Karpas-422 (cell line): ENCODE measurements around the gene LRRC26. TPM values are rescaled to one million over a fixed set of nuclear protein-coding genes. Genes with fewer than 3 reads are reported as not detected.
A peak's percentile ranks its signal among the peaks of the same experiment; 100 is the strongest.

Experiments
- DNase-seq: peaks from one replicate; pipeline ENCODE4 v3.0.0-alpha.2; 2015
- H2AFZ ChIP-seq: fragments of 200-600 bp; sonication (generic); 2 replicates; pipeline ENCODE4 v1.6.1; 2014; ENCODE audit warnings: antibody characterized with exemption, low read length, mixed read lengths
- H3K27ac ChIP-seq: fragments of 200-600 bp; sonication (generic); 2 replicates; pipeline ENCODE4 v1.5.1; 2014; ENCODE audit warnings: mild to moderate bottlenecking, low read length, moderate library complexity
- H3K27me3 ChIP-seq: fragments of 200-600 bp; sonication (generic); 2 replicates; pipeline ENCODE4 v1.6.1; 2014; ENCODE audit warnings: low read length, mixed read lengths
- H3K36me3 ChIP-seq: fragments of 200-600 bp; sonication (generic); 2 replicates; pipeline ENCODE4 v1.6.1; 2014; ENCODE audit warnings: low read length, mixed read lengths; ENCODE audit not compliant: insufficient read depth
- H3K4me1 ChIP-seq: fragments of 200-600 bp; sonication (generic); 2 replicates; pipeline ENCODE4 v1.6.1; 2014; ENCODE audit warnings: mild to moderate bottlenecking, low read length, mixed read lengths
- H3K4me2 ChIP-seq: fragments of 200-600 bp; sonication (generic); 2 replicates; pipeline ENCODE4 v1.6.1; 2014; ENCODE audit warnings: low read length, low read depth, mild to moderate bottlenecking; ENCODE audit not compliant: poor library complexity, severe bottlenecking
- H3K4me3 ChIP-seq: fragments of 200-600 bp; sonication (generic); 2 replicates; pipeline ENCODE4 v1.5.1; 2014; ENCODE audit warnings: mild to moderate bottlenecking, antibody characterized with exemption, low read length, mixed read lengths
- H3K79me2 ChIP-seq: fragments of 200-600 bp; sonication (generic); 2 replicates; pipeline ENCODE4 v1.6.1; 2014; ENCODE audit warnings: mild to moderate bottlenecking, low read length, mixed read lengths
- H3K9ac ChIP-seq: fragments of 200-600 bp; sonication (generic); 2 replicates; pipeline ENCODE4 v1.6.0; 2014; ENCODE audit warnings: low read length
- H3K9me2 ChIP-seq: fragments of 200-600 bp; sonication (generic), shearing (Covaris generic); replicated peaks from 2 replicates; pipeline ENCODE4 v1.6.0; 2014; ENCODE audit warnings: mild to moderate bottlenecking, low read length, moderate library complexity; ENCODE audit not compliant: insufficient read depth
- H3K9me3 ChIP-seq: fragments of 300-700, 200-600 bp; sonication (generic); 2 replicates; pipeline ENCODE4 v1.6.1; 2014; ENCODE audit warnings: low read length, mixed read lengths
- H4K20me1 ChIP-seq: fragments of 200-600 bp; sonication (generic); 2 replicates; pipeline ENCODE4 v1.6.1; 2014; ENCODE audit warnings: mild to moderate bottlenecking, antibody characterized with exemption, low read length, low read depth; ENCODE audit not compliant: insufficient read depth
- total RNA-seq: library from RNA; depleted of rRNA; stranded (reverse); fragments of >200 nt; shearing (Covaris generic); gene quantifications from 2 replicates; pipeline ENCODE4 v1.2.3, GENCODE V29; 2014; ENCODE audit warnings: low replicate concordance; rRNA removed

The LRRC26 gene, protein sequence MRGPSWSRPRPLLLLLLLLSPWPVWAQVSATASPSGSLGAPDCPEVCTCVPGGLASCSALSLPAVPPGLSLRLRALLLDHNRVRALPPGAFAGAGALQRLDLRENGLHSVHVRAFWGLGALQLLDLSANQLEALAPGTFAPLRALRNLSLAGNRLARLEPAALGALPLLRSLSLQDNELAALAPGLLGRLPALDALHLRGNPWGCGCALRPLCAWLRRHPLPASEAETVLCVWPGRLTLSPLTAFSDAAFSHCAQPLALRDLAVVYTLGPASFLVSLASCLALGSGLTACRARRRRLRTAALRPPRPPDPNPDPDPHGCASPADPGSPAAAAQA
- not detected in 2 replicates for total RNA-seq

DNA sequence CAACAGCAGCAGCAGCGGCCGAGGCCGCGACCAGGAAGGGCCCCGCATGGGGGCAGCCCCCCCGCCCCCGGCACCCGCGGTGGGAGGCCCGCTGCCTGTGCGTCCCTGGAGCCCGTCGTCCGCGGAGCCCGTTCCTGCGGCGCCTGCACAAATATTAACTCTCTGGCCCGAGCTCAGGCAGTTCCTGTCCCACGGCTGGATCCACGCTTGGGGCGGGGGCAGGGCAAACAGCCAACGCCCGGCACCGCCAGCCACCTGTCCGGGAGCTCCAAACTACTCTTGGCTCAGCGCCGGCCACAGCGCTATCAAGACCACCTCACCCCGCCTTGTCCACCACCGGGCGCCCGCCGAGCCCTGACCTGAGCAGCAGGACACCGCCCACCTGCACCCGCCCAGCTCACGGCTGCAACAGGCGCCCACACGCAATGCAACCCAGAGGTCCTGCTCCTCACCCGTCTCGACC, at the start of gene LRRC26:
Gene LRRC26 (minus strand): TSS at position 156 of the 463 bp plus-strand sequence. CDS start 108 bp downstream, at position 48.
- H3K79me2 ChIP-seq = no peaks in the 10 kb centered on the region
- no peaks in the 10 kb centered on the region for H3K36me3 ChIP-seq
- H3K4me2 ChIP-seq = peak within 1 kb of the TSS; percentile 65
- no peak within 1 kb of the TSS for H3K27ac ChIP-seq
- no peaks in the 10 kb centered on the region for H3K9me3 ChIP-seq
- H2AFZ ChIP-seq = no peak within 1 kb of the TSS
- peaks cover 14% of the 10 kb centered on the region; the same call in 1 of the 2 replicates for H4K20me1 ChIP-seq
- H3K27me3 ChIP-seq = no peaks in the 10 kb centered on the region
- H3K4me1 ChIP-seq = peaks cover 35% of the 10 kb centered on the region
- no peaks in the 10 kb centered on the region for H3K9me2 ChIP-seq
- DNase-seq = no peak
- peak within 1 kb of the TSS; percentile 45; the same call in 1 of the 2 replicates for H3K4me3 ChIP-seq
- no peak within 1 kb of the TSS for H3K9ac ChIP-seq

DNA sequence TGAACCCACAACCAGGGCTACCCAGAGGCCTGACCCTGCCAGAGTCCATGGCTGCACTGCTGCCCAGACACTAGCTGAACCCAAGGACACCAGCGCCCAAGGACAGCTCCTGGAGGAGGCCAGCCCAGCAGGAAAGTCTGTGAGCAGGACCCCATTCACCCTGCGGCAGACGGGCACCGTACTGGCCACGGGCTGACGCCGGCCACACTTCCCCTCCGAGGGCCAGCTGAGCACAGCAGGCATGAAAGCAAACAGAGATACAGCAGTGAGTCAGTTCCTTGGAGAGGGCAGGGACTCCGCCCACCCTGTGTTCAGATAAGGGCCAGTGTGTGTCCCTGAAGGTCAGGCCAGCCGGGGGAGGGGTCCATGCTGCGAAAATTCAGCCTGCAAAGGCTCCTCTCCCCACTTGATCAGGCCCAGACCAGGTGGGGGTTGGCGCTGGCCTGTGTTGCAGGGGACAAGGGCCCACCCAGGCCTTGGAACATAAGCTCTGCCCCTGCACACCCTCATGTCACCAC, 49.0 kb upstream of the LRRC26 start:
- Histone ChIP-seq H3K36me3 (no peaks in the 10 kb centered on the region), H3K9me2 (no peaks in the 10 kb centered on the region), H3K4me1 (peaks cover 10% of the 10 kb centered on the region), H3K27ac (no peak overlapping the region), H3K9me3 (no peaks in the 10 kb centered on the region), H3K9ac (no peak overlapping the region), H4K20me1 (no peaks in the 10 kb centered on the region), H2AFZ (no peak overlapping the region), H3K79me2 (no peaks in the 10 kb centered on the region), H3K27me3 (no peaks in the 10 kb centered on the region), H3K4me3 (no peak overlapping the region), H3K4me2 (no peak overlapping the region)
- no peak for DNase-seq

DNA sequence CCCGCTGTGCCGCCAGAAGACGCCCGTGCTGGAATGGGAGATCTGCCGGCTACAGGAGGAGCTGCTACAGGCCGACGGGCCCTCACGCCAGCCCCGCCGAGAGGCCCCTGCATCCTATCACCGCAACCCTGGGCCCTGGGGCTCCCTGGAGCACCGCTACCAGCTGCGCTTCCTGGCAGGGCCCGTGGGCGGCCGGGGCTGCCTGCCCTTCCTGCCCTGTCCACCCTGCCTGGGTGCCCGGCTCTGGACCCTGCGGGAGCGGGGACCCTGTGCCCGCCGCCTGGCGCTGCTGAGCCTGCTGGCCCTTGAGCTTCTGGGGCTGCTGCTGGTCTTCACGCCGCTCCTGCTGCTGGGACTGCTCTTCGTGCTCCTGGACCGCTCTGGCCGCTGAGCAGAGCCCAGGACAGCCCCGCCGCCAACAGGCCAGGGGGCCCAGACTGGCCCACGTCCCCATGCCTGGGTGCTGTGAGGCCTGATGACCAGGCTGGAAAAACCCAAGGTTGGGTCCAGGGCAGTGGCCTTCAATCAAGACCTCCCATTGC, 48.4 kb upstream of the LRRC26 start:
- H2AFZ ChIP-seq = no peak overlapping the region
- H3K27me3 ChIP-seq = no peaks in the 10 kb centered on the region
- H3K36me3 ChIP-seq = no peaks in the 10 kb centered on the region
- H4K20me1 ChIP-seq = no peaks in the 10 kb centered on the region
- no peaks in the 10 kb centered on the region for H3K9me2 ChIP-seq
- H3K4me1 ChIP-seq = peaks cover 9% of the 10 kb centered on the region
- DNase-seq = no peak
- H3K9ac ChIP-seq = no peak overlapping the region
- H3K27ac ChIP-seq = no peak overlapping the region
- no peak overlapping the region for H3K4me3 ChIP-seq
- no peak overlapping the region for H3K4me2 ChIP-seq
- H3K79me2 ChIP-seq = no peaks in the 10 kb centered on the region
- H3K9me3 ChIP-seq = no peaks in the 10 kb centered on the region

DNA sequence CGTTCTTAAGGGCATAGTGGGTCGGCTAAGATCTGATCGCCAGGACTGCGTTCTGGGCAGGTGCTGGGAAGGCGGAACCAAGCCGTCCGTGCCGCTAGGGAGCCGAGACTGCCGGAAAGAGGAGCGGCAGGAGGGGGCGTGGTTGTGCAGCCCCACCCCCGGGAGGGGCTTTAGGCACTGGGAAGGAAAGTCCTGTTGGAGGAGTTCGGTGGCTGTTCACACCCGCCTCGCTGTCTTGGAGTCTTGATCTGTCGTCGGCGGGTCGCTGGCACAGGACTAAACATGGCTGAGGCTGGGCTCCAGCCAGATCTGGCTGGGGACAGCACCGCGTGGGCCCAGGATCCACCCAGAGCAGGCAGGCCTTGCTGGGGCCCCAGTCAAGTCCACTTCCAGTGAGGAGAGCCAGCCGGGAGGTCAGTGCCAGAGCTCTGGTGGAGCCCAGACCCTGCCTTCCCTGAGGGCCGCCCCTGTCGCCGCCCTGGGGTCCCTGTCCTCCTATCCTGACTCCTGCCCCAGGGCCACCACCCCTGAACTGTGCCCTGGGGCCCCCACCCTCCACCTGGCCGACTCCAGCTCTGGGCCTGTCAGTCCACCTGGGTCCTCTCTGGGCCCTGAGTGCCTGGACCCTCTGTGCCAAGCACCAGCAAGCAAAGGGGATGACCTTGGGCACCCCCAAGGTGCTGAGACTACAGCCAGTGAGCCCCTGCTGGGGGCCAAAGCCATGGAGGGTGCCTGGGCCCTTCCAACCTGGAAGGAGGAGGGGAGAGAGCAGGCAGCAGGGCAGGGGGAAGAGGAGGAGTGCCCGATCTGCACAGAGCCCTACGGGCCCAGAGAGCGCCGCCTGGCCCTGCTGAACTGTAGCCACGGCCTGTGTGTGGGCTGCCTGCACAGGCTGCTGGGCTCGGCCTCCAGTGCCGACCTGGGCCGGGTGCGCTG, 47.7 kb upstream of the LRRC26 start:
- Histone ChIP-seq H3K9ac (no peak overlapping the region), H3K9me2 (no peaks in the 10 kb centered on the region), H3K4me1 (peaks cover 3% of the 10 kb centered on the region), H3K27ac (no peak overlapping the region), H3K9me3 (no peaks in the 10 kb centered on the region), H3K79me2 (no peaks in the 10 kb centered on the region), H3K27me3 (no peaks in the 10 kb centered on the region), H3K4me3 (no peak overlapping the region), H4K20me1 (no peaks in the 10 kb centered on the region), H2AFZ (no peak overlapping the region), H3K36me3 (no peaks in the 10 kb centered on the region), H3K4me2 (no peak overlapping the region)
- no peak for DNase-seq

DNA sequence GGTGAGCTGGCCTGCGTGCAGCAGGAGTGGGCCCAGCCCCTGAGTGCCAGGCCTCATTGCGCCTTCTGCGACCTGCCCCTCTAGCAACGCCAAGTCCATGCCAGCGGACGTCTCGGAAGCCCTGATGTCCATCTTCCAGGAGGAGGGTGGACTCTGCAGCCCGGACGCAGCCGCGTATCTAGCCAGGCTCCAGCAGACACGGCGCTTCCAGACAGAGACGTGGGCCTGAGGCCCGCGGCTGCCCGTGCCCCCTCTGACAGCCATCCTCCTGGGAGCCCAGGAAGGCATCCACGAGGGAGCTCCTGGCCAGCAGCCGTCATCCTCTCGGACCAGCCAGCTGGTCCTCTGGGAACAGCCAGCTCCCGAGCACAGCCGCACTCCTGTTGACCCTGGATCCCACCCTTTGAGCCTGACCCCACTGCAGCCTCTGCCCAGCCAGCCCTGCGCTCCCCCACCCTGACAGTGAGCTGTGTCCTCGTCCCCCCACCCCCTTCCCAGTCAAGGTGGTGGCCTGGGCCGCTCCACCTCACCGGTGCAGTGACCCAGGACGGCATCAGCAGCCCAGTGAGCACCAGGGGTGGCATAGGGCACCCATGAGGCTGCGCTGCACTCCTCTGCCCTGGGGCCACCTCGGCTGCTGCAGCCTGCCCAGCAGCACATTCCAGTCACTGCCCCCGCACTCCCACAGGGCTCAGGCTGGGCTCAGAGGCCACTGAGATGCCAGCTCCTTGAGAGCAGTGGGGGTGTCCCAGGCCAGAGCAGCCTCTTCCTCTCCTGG, 46.5 kb upstream of the LRRC26 start:
- Histone ChIP-seq H3K36me3 (no peaks in the 10 kb centered on the region), H3K4me3 (no peak overlapping the region), H4K20me1 (no peaks in the 10 kb centered on the region), H3K27ac (no peak overlapping the region), H3K4me2 (no peak overlapping the region), H3K9me3 (no peaks in the 10 kb centered on the region), H3K79me2 (no peaks in the 10 kb centered on the region), H3K9ac (no peak overlapping the region), H3K9me2 (no peaks in the 10 kb centered on the region), H3K4me1 (no peaks in the 10 kb centered on the region), H3K27me3 (no peaks in the 10 kb centered on the region), H2AFZ (no peak overlapping the region)
- no peak for DNase-seq

DNA sequence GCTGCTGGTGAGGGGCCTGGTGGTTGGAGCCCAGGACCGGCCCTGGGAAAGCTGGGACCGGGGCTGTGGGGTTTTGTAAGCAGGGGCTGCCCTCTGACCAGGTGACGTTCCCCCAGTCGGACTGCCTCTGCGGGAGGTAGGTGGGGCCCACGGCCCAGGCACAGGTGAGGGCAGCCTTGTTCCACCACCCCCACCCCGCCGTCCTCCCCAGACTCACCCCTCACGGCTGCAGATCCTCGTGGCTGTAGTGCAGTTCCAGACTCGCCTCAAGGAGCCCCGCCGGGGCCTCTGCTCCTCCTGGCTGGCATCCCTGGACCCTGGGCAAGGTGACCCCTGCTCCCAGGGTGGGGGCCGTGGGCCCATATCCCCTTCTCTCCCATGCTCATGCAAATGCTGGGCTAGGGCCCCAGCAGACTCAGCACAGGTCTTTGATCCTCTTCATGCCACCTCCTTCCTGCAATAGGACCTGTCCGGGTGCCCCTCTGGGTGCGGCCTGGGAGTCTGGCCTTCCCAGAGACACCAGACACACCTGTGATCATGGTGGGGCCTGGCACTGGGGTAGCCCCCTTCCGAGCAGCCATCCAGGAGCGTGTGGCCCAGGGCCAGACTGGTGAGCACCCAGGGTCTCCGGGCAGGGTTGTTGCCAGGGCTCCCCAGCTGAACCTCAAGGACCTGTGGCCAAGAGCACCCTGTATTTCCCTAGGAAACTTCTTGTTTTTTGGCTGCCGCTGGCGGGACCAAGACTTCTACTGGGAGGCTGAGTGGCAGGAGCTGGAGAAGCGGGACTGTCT, 45.5 kb upstream of the LRRC26 start:
- no peaks in the 10 kb centered on the region for H3K27me3 ChIP-seq
- H3K27ac ChIP-seq = no peak overlapping the region
- no peaks in the 10 kb centered on the region for H3K9me3 ChIP-seq
- H3K4me3 ChIP-seq = no peak overlapping the region
- H3K4me2 ChIP-seq = no peak overlapping the region
- no peak overlapping the region for H3K9ac ChIP-seq
- H2AFZ ChIP-seq = no peak overlapping the region
- no peaks in the 10 kb centered on the region for H3K4me1 ChIP-seq
- H3K79me2 ChIP-seq = no peaks in the 10 kb centered on the region
- H3K9me2 ChIP-seq = no peaks in the 10 kb centered on the region
- no peak for DNase-seq
- H3K36me3 ChIP-seq = no peaks in the 10 kb centered on the region
- no peaks in the 10 kb centered on the region for H4K20me1 ChIP-seq

DNA sequence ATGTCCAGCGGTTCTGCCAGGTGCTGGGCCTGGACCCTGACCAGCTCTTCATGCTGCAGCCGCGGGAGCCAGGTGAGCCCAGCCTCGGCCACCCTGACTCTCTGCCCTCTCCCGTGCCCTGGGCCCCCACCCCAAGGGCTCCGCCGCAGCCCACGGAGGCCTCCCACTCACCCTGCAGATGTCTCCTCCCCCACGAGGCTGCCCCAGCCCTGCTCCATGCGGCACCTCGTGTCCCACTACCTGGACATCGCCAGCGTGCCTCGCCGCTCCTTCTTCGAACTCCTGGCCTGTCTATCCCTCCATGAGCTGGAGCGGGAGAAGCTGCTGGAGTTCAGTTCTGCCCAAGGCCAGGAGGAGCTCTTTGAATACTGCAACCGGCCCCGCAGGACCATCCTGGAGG, 44.8 kb upstream of the LRRC26 start:
- Histone ChIP-seq H3K9me2 (no peaks in the 10 kb centered on the region), H4K20me1 (no peaks in the 10 kb centered on the region), H3K4me3 (no peak overlapping the region), H2AFZ (no peak overlapping the region), H3K4me1 (no peaks in the 10 kb centered on the region), H3K79me2 (no peaks in the 10 kb centered on the region), H3K36me3 (no peaks in the 10 kb centered on the region), H3K9me3 (no peaks in the 10 kb centered on the region), H3K4me2 (no peak overlapping the region), H3K27ac (no peak overlapping the region), H3K27me3 (no peaks in the 10 kb centered on the region), H3K9ac (no peak overlapping the region)
- no peak for DNase-seq
